Measurements from ENCODE around the gene THOC6. TPM values are rescaled to one million over a fixed set of nuclear protein-coding genes. Genes with fewer than 3 reads are reported as not detected.

THOC6 gene
- total and polyA plus RNA-seq, 8 donors, result 23.9 to 38.7 (median 26.9) TPM

- intact Hi-C loops (cut with DNase I), result no loop called here
- Histone ChIP-seq H3K27me3 (peaks cover 9 to 30% of the 10 kb centered on the region in 2 donors), H3K27ac (peak within 1 kb of the TSS; percentile 94 to 97), H3K4me1 (peaks cover 35 to 56% of the 10 kb centered on the region in 2 donors), H3K9me3 (no peaks in the 10 kb centered on the region), H3K36me3 (peaks cover 0 to 5% of the 10 kb centered on the region in 2 donors), H3K4me3 (peak within 1 kb of the TSS; percentile 79 to 83)
- DNase-seq, result peak in 3 of 4 donors; percentile 79 to 95 (median 84)
- TF ChIP-seq, protein P1, sequence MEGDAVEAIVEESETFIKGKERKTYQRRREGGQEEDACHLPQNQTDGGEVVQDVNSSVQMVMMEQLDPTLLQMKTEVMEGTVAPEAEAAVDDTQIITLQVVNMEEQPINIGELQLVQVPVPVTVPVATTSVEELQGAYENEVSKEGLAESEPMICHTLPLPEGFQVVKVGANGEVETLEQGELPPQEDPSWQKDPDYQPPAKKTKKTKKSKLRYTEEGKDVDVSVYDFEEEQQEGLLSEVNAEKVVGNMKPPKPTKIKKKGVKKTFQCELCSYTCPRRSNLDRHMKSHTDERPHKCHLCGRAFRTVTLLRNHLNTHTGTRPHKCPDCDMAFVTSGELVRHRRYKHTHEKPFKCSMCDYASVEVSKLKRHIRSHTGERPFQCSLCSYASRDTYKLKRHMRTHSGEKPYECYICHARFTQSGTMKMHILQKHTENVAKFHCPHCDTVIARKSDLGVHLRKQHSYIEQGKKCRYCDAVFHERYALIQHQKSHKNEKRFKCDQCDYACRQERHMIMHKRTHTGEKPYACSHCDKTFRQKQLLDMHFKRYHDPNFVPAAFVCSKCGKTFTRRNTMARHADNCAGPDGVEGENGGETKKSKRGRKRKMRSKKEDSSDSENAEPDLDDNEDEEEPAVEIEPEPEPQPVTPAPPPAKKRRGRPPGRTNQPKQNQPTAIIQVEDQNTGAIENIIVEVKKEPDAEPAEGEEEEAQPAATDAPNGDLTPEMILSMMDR (IDR thresholded peaks at IDR 0.05), result peak in 1 of 2 donors; percentile 16
- peak; percentile 41 for ATAC-seq
These were observed 3.6 kb upstream of the THOC6 start, which contains the start of gene TNFRSF12A for GRCh38 chr16:3020247-3020603. Gene TNFRSF12A, plus strand, starts transcription at chr16:3020368. Its CDS starts 30 bp downstream, at chr16:3020398.

GRCh38 chr16:3020604-3021448, 3.0 kb upstream of the THOC6 start:
- peaks cover 35 to 61% of the 10 kb centered on the region in 2 donors for H3K4me1 ChIP-seq
- TF ChIP-seq, protein P1 (IDR thresholded peaks at IDR 0.05), result peak in 1 of 2 donors; percentile 5
- no peaks in the 10 kb centered on the region for H3K9me3 ChIP-seq
- peak overlapping the region; percentile 94 to 97 for H3K27ac ChIP-seq
- intact Hi-C loops (cut with DNase I), result no loop called here
- H3K4me3 ChIP-seq, result peak overlapping the region; percentile 79 to 83
- peak in 3 of 4 donors; percentile 75 to 94 (median 84) for DNase-seq
- peaks cover 9 to 27% of the 10 kb centered on the region in 2 donors for H3K27me3 ChIP-seq
- peak; percentile 57 for ATAC-seq
- H3K36me3 ChIP-seq, result peaks cover 0 to 9% of the 10 kb centered on the region in 2 donors

GRCh38 chr16:3021449-3022207, 2.2 kb upstream of the THOC6 start:
- peaks cover 35 to 61% of the 10 kb centered on the region in 2 donors for H3K4me1 ChIP-seq
- no peaks in the 10 kb centered on the region for H3K9me3 ChIP-seq
- peak overlapping the region; percentile 94 to 97 for H3K27ac ChIP-seq
- ATAC-seq, result peak; percentile 64
- peaks cover 9 to 24% of the 10 kb centered on the region in 2 donors for H3K27me3 ChIP-seq
- TF ChIP-seq, protein P1 (IDR thresholded peaks at IDR 0.05), result peak in 1 of 2 donors; percentile 30
- H3K4me3 ChIP-seq, result peak overlapping the region; percentile 79 to 83
- peak in 2 of 4 donors; percentile 67 to 91 for DNase-seq
- intact Hi-C loops (cut with DNase I), result no loop called here
- peaks cover 0 to 17% of the 10 kb centered on the region in 2 donors for H3K36me3 ChIP-seq

DNA sequence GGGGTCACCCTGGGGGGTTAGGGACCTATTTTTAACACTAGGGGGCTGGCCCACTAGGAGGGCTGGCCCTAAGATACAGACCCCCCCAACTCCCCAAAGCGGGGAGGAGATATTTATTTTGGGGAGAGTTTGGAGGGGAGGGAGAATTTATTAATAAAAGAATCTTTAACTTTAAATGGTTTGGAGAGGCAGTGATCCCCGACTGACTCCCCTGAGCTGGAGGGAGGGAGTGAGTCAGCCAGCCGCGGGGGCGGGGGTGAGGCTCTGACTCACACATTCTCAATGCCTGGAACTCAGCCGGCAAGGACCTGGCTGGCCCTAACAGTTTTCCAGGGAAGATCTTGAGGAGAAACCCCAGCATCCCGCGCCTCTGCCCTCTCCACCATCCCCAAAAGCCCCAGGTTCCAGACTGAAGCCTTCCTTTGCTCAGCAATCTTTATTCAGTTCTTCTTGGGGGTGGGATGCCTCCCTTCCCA, 1.6 kb upstream of the THOC6 start:
- peaks cover 0 to 23% of the 10 kb centered on the region in 2 donors for H3K36me3 ChIP-seq
- H3K4me1 ChIP-seq, result peaks cover 35 to 61% of the 10 kb centered on the region in 2 donors
- TF ChIP-seq, protein P1 (IDR thresholded peaks at IDR 0.05), result no peak
- no peaks in the 10 kb centered on the region for H3K9me3 ChIP-seq
- intact Hi-C loops (cut with DNase I), result no loop called here
- peak in 3 of 4 donors; percentile 79 to 96 (median 92) for DNase-seq
- H3K27ac ChIP-seq, result peak overlapping the region; percentile 94 to 97
- H3K4me3 ChIP-seq, result peak overlapping the region; percentile 79 to 83
- ATAC-seq, result peak; percentile 57
- peaks cover 9 to 19% of the 10 kb centered on the region in 2 donors for H3K27me3 ChIP-seq

All from left lung (tissue), 10 donors.